Measurements from ENCODE around the gene RPL41. TPM values are rescaled to one million over a fixed set of nuclear protein-coding genes. Genes with fewer than 3 reads are reported as not detected.

The RPL41 gene
- polyA plus RNA-seq, 3 donors from 2014 or later: 2,591 to 7,233 (median 3,803) TPM

DNA sequence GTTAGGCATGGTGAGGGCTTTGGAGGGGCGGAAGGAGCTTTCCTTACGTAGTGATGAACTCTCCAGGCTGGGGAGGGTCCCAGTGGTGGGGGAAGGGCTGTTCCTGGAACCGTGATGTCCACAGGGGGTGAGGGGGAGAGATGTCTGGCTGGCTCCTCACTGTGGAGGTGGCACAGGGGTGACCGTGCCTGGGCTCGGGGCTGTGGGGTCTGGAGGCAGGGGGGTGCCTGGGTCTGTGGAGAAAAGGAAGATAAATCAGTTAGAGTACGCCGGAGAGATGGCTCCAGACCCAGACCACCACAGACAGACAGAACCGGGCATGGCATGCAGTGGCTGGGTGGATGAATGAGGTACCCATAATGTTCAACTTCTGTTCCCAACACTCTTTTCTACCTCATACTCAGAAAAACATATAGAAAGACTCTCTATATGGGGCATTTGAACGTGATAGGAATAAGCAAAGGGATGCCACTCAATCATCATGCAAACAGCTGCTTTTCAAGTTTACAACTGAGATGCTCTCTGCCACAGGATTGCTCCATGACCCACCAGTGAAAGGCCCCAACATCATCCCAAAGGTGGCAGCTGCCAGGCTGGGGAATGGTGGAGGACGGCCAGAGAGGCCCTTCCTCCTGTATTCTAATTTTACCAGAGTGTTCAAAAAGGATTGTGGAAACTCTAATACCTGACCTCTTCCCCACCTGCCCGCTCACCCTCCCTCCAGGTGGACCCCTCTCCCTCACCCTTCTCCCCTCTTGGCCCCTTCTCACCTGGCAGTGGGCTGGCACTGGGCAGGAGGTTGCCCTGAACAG lies 47.3 kb downstream of the RPL41 start:
- H3K36me3 Mint-ChIP-seq: peaks cover 23 to 53% (median 37%) of the 10 kb centered on the region in 3 donors
- H3K4me3 Mint-ChIP-seq: no peak overlapping the region
- H3K27me3 Mint-ChIP-seq (ENCODE audit: low read depth in 3 of 3): peaks cover 0 to 20% (median 8%) of the 10 kb centered on the region in 3 donors
- H3K27ac Mint-ChIP-seq: peak overlapping the region; percentile 17 to 62 (median 36)
- no peak for DNase-seq
- no peaks in the 10 kb centered on the region for H3K9me3 Mint-ChIP-seq
- H3K4me1 Mint-ChIP-seq: peaks cover 31 to 35% of the 10 kb centered on the region in 2 donors

- H3K36me3 Mint-ChIP-seq: peaks cover 23 to 58% (median 37%) of the 10 kb centered on the region in 3 donors
- H3K27ac Mint-ChIP-seq: peak overlapping the region in 4 of 6 donors; percentile 34 to 74 (median 44)
- no peak overlapping the region for H3K4me3 Mint-ChIP-seq
- peaks cover 0 to 17% (median 6%) of the 10 kb centered on the region in 3 donors for H3K27me3 Mint-ChIP-seq (ENCODE audit: low read depth in 3 of 3)
- peaks cover 25 to 29% of the 10 kb centered on the region in 2 donors for H3K4me1 Mint-ChIP-seq
- DNase-seq: no peak
- H3K9me3 Mint-ChIP-seq: no peaks in the 10 kb centered on the region
Measured at GRCh38 chr12:56164345-56164729, 47.9 kb downstream of the RPL41 start.

DNA sequence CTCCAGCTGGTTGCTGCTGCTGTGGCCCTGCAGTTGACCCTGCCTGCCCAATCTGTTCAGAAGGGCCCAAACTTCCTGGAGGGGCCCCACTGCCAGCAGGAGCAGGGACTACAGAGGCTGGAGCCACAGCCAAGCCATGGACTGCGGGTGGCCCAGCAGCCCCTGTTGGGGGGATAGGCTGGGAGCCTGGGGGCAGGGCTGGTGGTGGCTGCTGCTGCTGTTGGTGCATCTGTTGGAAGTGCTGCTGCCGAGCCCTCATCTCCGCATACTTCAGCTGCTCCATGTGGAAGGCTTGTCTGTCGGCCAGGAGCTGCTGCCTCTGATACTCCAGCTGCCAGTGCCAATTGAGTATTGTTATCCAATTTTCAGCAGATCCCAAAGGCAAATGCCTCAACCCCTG lies 48.9 kb downstream of the RPL41 start:
- H3K27ac Mint-ChIP-seq: peak overlapping the region in 5 of 6 donors; percentile 26 to 53 (median 43)
- H3K4me3 Mint-ChIP-seq: no peak overlapping the region
- DNase-seq: no peak
- H3K36me3 Mint-ChIP-seq: peaks cover 20 to 59% (median 37%) of the 10 kb centered on the region in 3 donors
- H3K27me3 Mint-ChIP-seq (ENCODE audit: low read depth in 3 of 3): peaks cover 0 to 13% (median 2%) of the 10 kb centered on the region in 3 donors
- peaks cover 15 to 19% of the 10 kb centered on the region in 2 donors for H3K4me1 Mint-ChIP-seq
- no peaks in the 10 kb centered on the region for H3K9me3 Mint-ChIP-seq

Other genes with a start within 250 kb of the RPL41 start
- gene PYM1, start 188.7 kb upstream of the RPL41 start, polyA plus RNA-seq: 10 to 100 TPM; 41.2 to 66.3 (median 54.2) TPM
- gene DGKA, start 185.5 kb upstream of the RPL41 start, polyA plus RNA-seq: 10 to 100 TPM; 14.9 to 38.1 (median 19.7) TPM
- under 1 TPM in 1 of 3 donors, not detected in 2; 0.44 TPM for gene PMEL, start 150.6 kb upstream of the RPL41 start, polyA plus RNA-seq
- gene CDK2, start 149.8 kb upstream of the RPL41 start, polyA plus RNA-seq: 10 to 100 TPM; 11.6 to 27.7 (median 13.4) TPM
- 10 to 100 TPM; 54.6 to 80.6 (median 76.9) TPM for gene RAB5B, start 142.6 kb upstream of the RPL41 start, polyA plus RNA-seq
- 1 to 10 TPM; 3.5 to 5.9 (median 5.9) TPM for gene SUOX, start 119.4 kb upstream of the RPL41 start, polyA plus RNA-seq
- gene IKZF4, start 95.6 kb upstream of the RPL41 start, polyA plus RNA-seq: 1 to 10 TPM in 1 of 3 donors, not detected in 2; 1.0 TPM
- 100 to 1,000 TPM; 294 to 705 (median 698) TPM for gene RPS26, start 74.7 kb upstream of the RPL41 start, polyA plus RNA-seq
- gene ERBB3, start 36.5 kb upstream of the RPL41 start, polyA plus RNA-seq: not detected
- gene PA2G4, start 12.1 kb upstream of the RPL41 start, polyA plus RNA-seq: 100 to 1,000 TPM; 192 to 222 (median 214) TPM
- gene ZC3H10, start 1.6 kb downstream of the RPL41 start, polyA plus RNA-seq: 1 to 10 TPM in 2 of 3 donors, under 1 TPM in 1; 0.86 to 4.2 (median 1.3) TPM
- 100 to 1,000 TPM; 217 to 502 (median 273) TPM for gene ESYT1, start 11.6 kb downstream of the RPL41 start, polyA plus RNA-seq
- 10 to 100 TPM in 1 of 3 donors, 1 to 10 TPM in 2; 1.5 to 12.9 (median 9.3) TPM for gene MYL6B, start 36.0 kb downstream of the RPL41 start, polyA plus RNA-seq
- 1,000 to 10,000 TPM; 2,998 to 5,712 (median 4,230) TPM for gene MYL6, start 41.7 kb downstream of the RPL41 start, polyA plus RNA-seq
- 100 to 1,000 TPM in 1 of 3 donors, 10 to 100 TPM in 2; 25.7 to 118 (median 43.7) TPM for gene SMARCC2, start 72.8 kb downstream of the RPL41 start, polyA plus RNA-seq
- gene RNF41, start 105.3 kb downstream of the RPL41 start, polyA plus RNA-seq: 10 to 100 TPM; 49.0 to 55.1 (median 49.3) TPM
- gene NABP2, start 107.7 kb downstream of the RPL41 start, polyA plus RNA-seq: 1 to 10 TPM; 3.2 to 8.8 (median 6.8) TPM
- not detected for gene SLC39A5, start 113.4 kb downstream of the RPL41 start, polyA plus RNA-seq
- gene ANKRD52, start 141.8 kb downstream of the RPL41 start, polyA plus RNA-seq: 10 to 100 TPM in 1 of 3 donors, 1 to 10 TPM in 2; 3.2 to 23.3 (median 3.7) TPM
- gene COQ10A, start 150.3 kb downstream of the RPL41 start, polyA plus RNA-seq: 10 to 100 TPM; 12.0 to 18.6 (median 18.3) TPM
- gene CS, start 183.7 kb downstream of the RPL41 start, polyA plus RNA-seq: 10 to 100 TPM; 41.7 to 82.2 (median 67.3) TPM
- gene CNPY2, start 199.4 kb downstream of the RPL41 start, polyA plus RNA-seq: 100 to 1,000 TPM; 201 to 232 (median 228) TPM
- 1 to 10 TPM; 4.6 to 9.4 (median 8.7) TPM for gene PAN2, start 217.4 kb downstream of the RPL41 start, polyA plus RNA-seq
- gene IL23A, start 222.3 kb downstream of the RPL41 start, polyA plus RNA-seq: 1 to 10 TPM in 1 of 3 donors, under 1 TPM in 2; 0.21 to 1.5 (median 0.40) TPM
- 10 to 100 TPM; 49.5 to 78.1 (median 61.4) TPM for gene STAT2, start 243.5 kb downstream of the RPL41 start, polyA plus RNA-seq
- not detected for gene APOF, start 246.2 kb downstream of the RPL41 start, polyA plus RNA-seq